K562 (cell line): ENCODE data around the gene EMP2. TPM values are rescaled to one million over a fixed set of nuclear protein-coding genes. Genes with fewer than 3 reads are reported as not detected.

Experiments
- BMI1 ChIP-seq: fragments of 150-350 bp; IDR thresholded peaks from 2 replicates; pipeline ENCODE4 v1.6.1; 2014; ENCODE audit warnings: low read length
- PCBP2 ChIP-seq: fragments of 200-400 bp; formaldehyde crosslinking; IDR thresholded peaks from 2 replicates; pipeline ENCODE4 v1.6.1; 2018; ENCODE audit warnings: low read length, low read depth, mild to moderate bottlenecking, moderate library complexity; ENCODE audit not compliant: poor library complexity, severe bottlenecking
- TCFL5 ChIP-seq: fragments of 250-450 bp; sonication (Bioruptor Pico); conservative IDR thresholded peaks from 2 replicates; pipeline ENCODE4 v1.6.1; 2021; ENCODE audit warnings: mild to moderate bottlenecking, moderate library complexity, matching md5 sums
- TEAD2 ChIP-seq: fragments of 450-650 bp; IDR thresholded peaks from 2 replicates; pipeline ENCODE4 v1.6.1; 2016; ENCODE audit warnings: missing genetic modification characterization, control low read depth, missing compliant biosample characterization
- polyA plus RNA-seq, 8 experiments: library from polyadenylated mRNA; depleted of rRNA in 4 of 8; stranded (reverse) in 5 of 8; unstranded in 3 of 8; fragments of >200 nt; fragmentation: Nextera tagmentation in 2 of 8; fragmentation: Illumina TruSeq in 1 of 8; extraction: Ambion mirVana in 2 of 8; extraction: Trizol in 1 of 8; gene quantifications; 2 replicates each; pipeline versions ENCODE4 v1.2.1 to v1.2.3, GENCODE V29; 2011 to 2014; ENCODE audit warnings: inconsistent platforms in 1 of 8, missing spikeins in 1 of 8
- total RNA-seq, 7 experiments: library from RNA; depleted of rRNA in 6 of 7; stranded (reverse); fragments of >200 nt in 6 of 7; fragmentation: Illumina TruSeq in 2 of 7; extraction: Trizol in 2 of 7; gene quantifications; 2 replicates each; pipeline versions ENCODE4 v1.2.1 to v1.2.3, GENCODE V29; 2011 to 2021; ENCODE audit warnings: low replicate concordance in 1 of 7
- TF ChIP-seq, protein P1 (sequence below), 3 experiments: fragments of 200-800 bp in 1 of 3; sonication (Bioruptor generic) in 1 of 3; sonication (generic) in 1 of 3; formaldehyde crosslinking in 1 of 3; IDR thresholded peaks; 2 replicates each; pipeline versions ENCODE4 v1.6.1 to v1.8.0; 2016 to 2022; ENCODE audit warnings: mild to moderate bottlenecking in 2 of 3, missing compliant biosample characterization in 2 of 3, missing genetic modification characterization in 2 of 3, missing genetic modification reagents in 1 of 3
- TF ChIP-seq, protein P2 (sequence below): fragments of 250-450 bp; sonication (Bioruptor Pico); IDR thresholded peaks from 2 replicates; pipeline ENCODE4 v1.8.0; 2021; ENCODE audit warnings: borderline replicate concordance, mild to moderate bottlenecking, moderate library complexity; ENCODE audit not compliant: poor library complexity, severe bottlenecking
- TF ChIP-seq, protein P3 (sequence below): sonication (generic); formaldehyde crosslinking; IDR thresholded peaks from 2 replicates; pipeline ENCODE4 v1.8.0; 2022; ENCODE audit warnings: mild to moderate bottlenecking, missing genetic modification reagents

EMP2 gene
- total and polyA plus RNA-seq, 9 of the 15 experiments (the other 6 are each of a cell fraction or from before 2014, with no cell fraction given), result 0.73 to 6.2 (median 3.1) TPM

DNA sequence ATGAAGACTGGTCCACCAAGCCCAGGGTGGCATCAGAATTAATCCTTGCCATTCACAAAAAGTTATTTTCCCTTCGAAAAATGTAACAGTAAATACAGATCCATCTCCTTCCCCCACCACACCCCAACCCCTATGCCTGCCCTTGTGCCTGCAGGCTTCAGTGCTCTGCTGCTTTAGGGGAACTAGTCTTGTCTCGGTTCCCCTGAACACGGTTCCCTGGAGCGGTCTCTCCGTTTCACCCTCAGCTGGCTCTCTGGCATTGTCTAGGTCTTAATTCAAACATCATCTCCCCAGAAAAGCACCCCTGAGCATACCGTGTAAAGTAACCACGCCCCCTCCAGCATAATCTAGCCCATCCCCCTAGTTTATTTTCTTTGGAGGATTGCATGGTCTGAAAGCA is 25.8 kb downstream of the EMP2 start (continued):
- TF ChIP-seq, protein P1, sequence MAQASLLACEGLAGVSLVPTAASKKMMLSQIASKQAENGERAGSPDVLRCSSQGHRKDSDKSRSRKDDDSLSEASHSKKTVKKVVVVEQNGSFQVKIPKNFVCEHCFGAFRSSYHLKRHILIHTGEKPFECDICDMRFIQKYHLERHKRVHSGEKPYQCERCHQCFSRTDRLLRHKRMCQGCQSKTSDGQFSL (CRISPR knock-in tag; IDR thresholded peaks at IDR 0.05), result no peak
- TF ChIP-seq, protein P1 (tag; IDR thresholded peaks at IDR 0.05), result no peak
- no peak for TF ChIP-seq PCBP2
- TF ChIP-seq, protein P2, sequence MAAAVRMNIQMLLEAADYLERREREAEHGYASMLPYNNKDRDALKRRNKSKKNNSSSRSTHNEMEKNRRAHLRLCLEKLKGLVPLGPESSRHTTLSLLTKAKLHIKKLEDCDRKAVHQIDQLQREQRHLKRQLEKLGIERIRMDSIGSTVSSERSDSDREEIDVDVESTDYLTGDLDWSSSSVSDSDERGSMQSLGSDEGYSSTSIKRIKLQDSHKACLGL (CRISPR knock-in tag), result no peak
- no peak for TF ChIP-seq TCFL5
- no peak for TF ChIP-seq TEAD2
- no peak for TF ChIP-seq BMI1
- TF ChIP-seq, protein P3, sequence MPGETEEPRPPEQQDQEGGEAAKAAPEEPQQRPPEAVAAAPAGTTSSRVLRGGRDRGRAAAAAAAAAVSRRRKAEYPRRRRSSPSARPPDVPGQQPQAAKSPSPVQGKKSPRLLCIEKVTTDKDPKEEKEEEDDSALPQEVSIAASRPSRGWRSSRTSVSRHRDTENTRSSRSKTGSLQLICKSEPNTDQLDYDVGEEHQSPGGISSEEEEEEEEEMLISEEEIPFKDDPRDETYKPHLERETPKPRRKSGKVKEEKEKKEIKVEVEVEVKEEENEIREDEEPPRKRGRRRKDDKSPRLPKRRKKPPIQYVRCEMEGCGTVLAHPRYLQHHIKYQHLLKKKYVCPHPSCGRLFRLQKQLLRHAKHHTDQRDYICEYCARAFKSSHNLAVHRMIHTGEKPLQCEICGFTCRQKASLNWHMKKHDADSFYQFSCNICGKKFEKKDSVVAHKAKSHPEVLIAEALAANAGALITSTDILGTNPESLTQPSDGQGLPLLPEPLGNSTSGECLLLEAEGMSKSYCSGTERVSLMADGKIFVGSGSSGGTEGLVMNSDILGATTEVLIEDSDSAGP, result no peak
- TF ChIP-seq, all 486 proteins: peak for 0
